K562 (cell line): ENCODE results near the gene OTOGL. TPM values are rescaled to one million over a fixed set of nuclear protein-coding genes. Genes with fewer than 3 reads are reported as not detected.

Experiments
- ATAC-seq: fragments of 200-7000 bp; cut with Tn5 transposase; 3 replicates; pipeline ENCODE4 v1.9.1; 2020; ENCODE audit warnings: moderate library complexity
- BruUV-seq: library from RNA; stranded (reverse); fragments of 400-500 nt; replicated peaks from 2 replicates; lab custom pipeline; 2021; lab: Mats Ljungman, UMichigan
- CTCF ChIA-PET: fragments of 300-600 bp; formaldehyde crosslinking; extraction: SDS; loops from one replicate; lab custom pipeline; 2021; ENCODE audit warnings: low intra/inter-chr PET ratio; lab: Yijun Ruan, JAX
- POLR2A ChIA-PET: fragments of 300-600, 350-650 bp; sonication (Branson Sonifier 250); formaldehyde crosslinking; extraction: SDS; loops from one replicate; lab custom pipeline; 2021; ENCODE audit warnings: antibody characterized with exemption, inconsistent platforms; lab: Yijun Ruan, JAX
- DNase-seq, 4 experiments: peaks; one replicate each; pipeline versions ENCODE4 v3.0.0 to v3.0.0-alpha.2; 2011 to 2018; ENCODE audit warnings: low spot score in 3 of 4, mixed read lengths in 3 of 4; ENCODE audit errors: extremely low read depth in 1 of 4
- FAIRE-seq: peaks from 2 replicates; lab custom pipeline; 2011; peaks lifted over from hg19 to GRCh38; lab: Jason Lieb, UNC
- H2AFZ ChIP-seq: 2 replicates; pipeline ENCODE4 v1.6.0; 2011; ENCODE audit warnings: low read depth, low read length, control low read depth, inconsistent platforms
- H3K27ac ChIP-seq: fragments of 200-600 bp; 3 replicates; pipeline ENCODE4 v1.8.0; 2011; ENCODE audit warnings: low read depth, mild to moderate bottlenecking, control low read depth, inconsistent platforms, low read length, moderate library complexity, mixed read lengths; ENCODE audit errors: extremely low read depth
- H3K27me3 ChIP-seq, 2 experiments: fragments of 300-600 bp in 1 of 2; 2 replicates in 1 of 2; 3 replicates in 1 of 2; pipeline versions ENCODE4 v1.6.0 to v1.8.0; 2011; ENCODE audit warnings: inconsistent platforms in 2 of 2, low read length in 2 of 2, mild to moderate bottlenecking in 1 of 2, mixed read lengths in 1 of 2, moderate library complexity in 1 of 2; ENCODE audit not compliant: control insufficient read depth in 2 of 2, insufficient read depth in 2 of 2
- H3K36me3 ChIP-seq: fragments of 300-600 bp; 3 replicates; pipeline ENCODE4 v1.8.0; 2011; ENCODE audit warnings: mild to moderate bottlenecking, low read length, inconsistent platforms; ENCODE audit not compliant: control insufficient read depth, insufficient read depth
- H3K4me1 ChIP-seq, 2 experiments: fragments of 200-600 bp in 1 of 2; replicated peaks in 1 of 2; 2 replicates in 1 of 2; 3 replicates in 1 of 2; pipeline versions ENCODE4 v1.5.1 to v1.8.0; 2011; ENCODE audit warnings: inconsistent platforms in 2 of 2, low read length in 2 of 2, mild to moderate bottlenecking in 1 of 2, mixed read lengths in 1 of 2, moderate library complexity in 1 of 2; ENCODE audit not compliant: control insufficient read depth in 2 of 2, insufficient read depth in 2 of 2
- H3K4me2 ChIP-seq: 2 replicates; pipeline ENCODE4 v1.6.1; 2011; ENCODE audit warnings: low read length, control low read depth, inconsistent platforms, mixed read lengths; ENCODE audit not compliant: insufficient read depth
- H3K4me3 ChIP-seq: fragments of 200-600 bp; sonication (generic), shearing (Covaris generic); 2 replicates; pipeline ENCODE4 v1.5.1; 2016; ENCODE audit warnings: control low read depth, inconsistent platforms
- H3K79me2 ChIP-seq: fragments of 200-600 bp; 3 replicates; pipeline ENCODE4 v1.8.0; 2011; ENCODE audit warnings: low read length, inconsistent platforms; ENCODE audit not compliant: control insufficient read depth, insufficient read depth
- H3K9ac ChIP-seq, 2 experiments: 2 replicates each; pipeline versions ENCODE4 v1.6.0 to v1.6.1; 2011; ENCODE audit warnings: low read depth in 2 of 2, low read length in 2 of 2, control low read depth in 1 of 2, inconsistent platforms in 1 of 2, mild to moderate bottlenecking in 1 of 2, mixed read lengths in 1 of 2; ENCODE audit not compliant: insufficient read depth in 1 of 2
- H3K9me1 ChIP-seq: one replicate; pipeline ENCODE4 v1.6.0; 2011; ENCODE audit warnings: inconsistent platforms, mild to moderate bottlenecking, low read length, moderate library complexity; ENCODE audit not compliant: control insufficient read depth, insufficient read depth
- H3K9me3 ChIP-seq: replicated peaks from 2 replicates; pipeline ENCODE4 v1.5.1; 2011; ENCODE audit warnings: low read depth, low read length, inconsistent platforms; ENCODE audit not compliant: control insufficient read depth, insufficient read depth
- H4K20me1 ChIP-seq: replicated peaks from 2 replicates; pipeline ENCODE4 v1.6.1; 2011; ENCODE audit warnings: low read length, inconsistent platforms, mixed read lengths; ENCODE audit not compliant: control insufficient read depth, insufficient read depth
- CHD1 ChIP-seq: fragments of 200-600 bp; sonication (generic); IDR thresholded peaks from one replicate; pipeline ENCODE4 v1.6.1; 2012; ENCODE audit warnings: mild to moderate bottlenecking, moderate library complexity, low read length, inconsistent platforms
- CXXC5 ChIP-seq: fragments of 250-450 bp; sonication (Bioruptor Pico); IDR thresholded peaks from 2 replicates; pipeline ENCODE4 v1.8.0; 2022; ENCODE audit warnings: inconsistent platforms, mild to moderate bottlenecking, moderate library complexity
- KAT2B ChIP-seq: IDR thresholded peaks from one replicate; pipeline ENCODE4 v1.6.1; 2012; ENCODE audit warnings: low read depth, mild to moderate bottlenecking, control low read depth, inconsistent platforms, low read length, moderate library complexity
- KAT8 ChIP-seq: fragments of 450-650 bp; IDR thresholded peaks from 2 replicates; pipeline ENCODE4 v1.6.1; 2016; ENCODE audit warnings: low read depth, mild to moderate bottlenecking
- KDM5B ChIP-seq: fragments of 200-600 bp; sonication (generic); IDR thresholded peaks from 2 replicates; pipeline ENCODE4 v1.6.1; 2012; ENCODE audit warnings: low read depth, mild to moderate bottlenecking, moderate library complexity, low read length, control low read depth, inconsistent platforms; ENCODE audit not compliant: insufficient replicate concordance
- MAX ChIP-seq: sonication (generic); formaldehyde crosslinking; IDR thresholded peaks from 2 replicates; pipeline ENCODE4 v1.9.0; 2022; ENCODE audit warnings: mild to moderate bottlenecking, missing genetic modification reagents
- SMC3 ChIP-seq: conservative IDR thresholded peaks from 2 replicates; pipeline ENCODE4 v1.6.1; 2011; ENCODE audit warnings: low read depth, low read length, improper control_type of control experiment; ENCODE audit not compliant: insufficient read depth
- SRSF9 ChIP-seq: fragments of 200-400 bp; formaldehyde crosslinking; IDR thresholded peaks from 2 replicates; pipeline ENCODE4 v1.6.1; 2017; ENCODE audit warnings: low read depth, low read length, borderline replicate concordance
- TCF7 ChIP-seq: sonication (generic); IDR thresholded peaks from 2 replicates; pipeline ENCODE4 v1.6.1; 2016; ENCODE audit warnings: antibody characterized with exemption, borderline replicate concordance
- TEAD2 ChIP-seq: fragments of 450-650 bp; IDR thresholded peaks from 2 replicates; pipeline ENCODE4 v1.6.1; 2016; ENCODE audit warnings: missing genetic modification characterization, control low read depth, missing compliant biosample characterization
- ZNF174 ChIP-seq: fragments of 250-450 bp; sonication (Bioruptor Pico); IDR thresholded peaks from 2 replicates; pipeline ENCODE4 v1.4.0; 2020; ENCODE audit warnings: mild to moderate bottlenecking
- ZNF263 ChIP-seq: sonication (generic); formaldehyde crosslinking; IDR thresholded peaks from 2 replicates; pipeline ENCODE4 v1.8.0; 2022; ENCODE audit warnings: mild to moderate bottlenecking, missing genetic modification reagents, borderline replicate concordance
- in situ Hi-C: fragments of 300-500 bp; cut with MboI; formaldehyde crosslinking; loops from 4 replicates; pipeline ENCODE4 v1.15.0; 2018; ENCODE audit warnings: inconsistent platforms, mixed read lengths
- intact Hi-C: fragments of 100-400 bp; cut with micrococcal nuclease; formaldehyde crosslinking; loops from 2 replicates; pipeline ENCODE4 v1.14.2; 2022
- polyA plus RNA-seq, 8 experiments: library from polyadenylated mRNA; depleted of rRNA in 4 of 8; stranded (reverse) in 5 of 8; unstranded in 3 of 8; fragments of >200 nt; fragmentation: Nextera tagmentation in 2 of 8; fragmentation: Illumina TruSeq in 1 of 8; extraction: Ambion mirVana in 2 of 8; extraction: Trizol in 1 of 8; gene quantifications; 2 replicates each; pipeline versions ENCODE4 v1.2.1 to v1.2.3, GENCODE V29; 2011 to 2014; ENCODE audit warnings: inconsistent platforms in 1 of 8, missing spikeins in 1 of 8
- total RNA-seq, 7 experiments: library from RNA; depleted of rRNA in 6 of 7; stranded (reverse); fragments of >200 nt in 6 of 7; fragmentation: Illumina TruSeq in 2 of 7; extraction: Trizol in 2 of 7; gene quantifications; 2 replicates each; pipeline versions ENCODE4 v1.2.1 to v1.2.3, GENCODE V29; 2011 to 2021; ENCODE audit warnings: low replicate concordance in 1 of 7

The OTOGL gene
- total and polyA plus RNA-seq, 9 of the 15 experiments (the other 6 are each of a cell fraction or from before 2014, with no cell fraction given), result 0.02 to 0.03 TPM; not detected in 7

GRCh38 chr12:80404629-80405028, 305.3 kb downstream of the OTOGL start (continued):
- TF ChIP-seq MAX (CRISPR knock-in tag), result no peak
- TF ChIP-seq TEAD2 (tag), result no peak
- no peak for TF ChIP-seq KAT8

- no TSS peak for BruUV-seq
- CTCF ChIA-PET, result no interaction called here
- Histone ChIP-seq H3K9me1 (no peaks in the 10 kb centered on the region), H3K27ac (no peak overlapping the region), H2AFZ (no peak overlapping the region), H3K27me3 (no peaks in the 10 kb centered on the region), H4K20me1 (no peaks in the 10 kb centered on the region), H3K4me3 (no peak overlapping the region), H3K79me2 (no peaks in the 10 kb centered on the region), H3K4me2 (no peak overlapping the region), H3K9me3 (no peaks in the 10 kb centered on the region), H3K36me3 (no peaks in the 10 kb centered on the region), H3K9ac (no peak overlapping the region), H3K4me1 (no peaks in the 10 kb centered on the region)
- no peak for ATAC-seq
- in situ Hi-C loops, result no loop called here
- no peak for TF ChIP-seq ZNF263 (CRISPR knock-in tag)
- TF ChIP-seq KAT2B, result no peak
- no peak for TF ChIP-seq ZNF174 (CRISPR knock-in tag)
- TF ChIP-seq TCF7, result no peak
- no peak for TF ChIP-seq CHD1
- no peak for TF ChIP-seq CXXC5
- no peak for TF ChIP-seq SMC3
- TF ChIP-seq SRSF9, result no peak
- no peak for TF ChIP-seq KDM5B
- intact Hi-C loops, result no loop called here
- FAIRE-seq, result no peak
- POLR2A ChIA-PET, result no interaction called here
- DNase-seq, result no peak
These were observed 306.9 kb downstream of the OTOGL start for GRCh38 chr12:80406253-80406652.
